Motor neuron (in vitro differentiated cells): Measurements from ENCODE around the gene SCP2. TPM values are rescaled to one million over a fixed set of nuclear protein-coding genes. Genes with fewer than 3 reads are reported as not detected.

ENCODE experiments used
- ATAC-seq, 8 experiments: fragments of 200-7000 bp; cut with Tn5 transposase; replicated peaks in 6 of 8; 2 replicates each; pipeline ENCODE4 v1.8.0; 2021; ENCODE audit warnings: mild to moderate bottlenecking in 8 of 8, moderate library complexity in 8 of 8
- H3K27ac ChIP-seq, 2 donors: fragments of 250-450 bp; sonication (Bioruptor Pico); 2 replicates each; pipeline ENCODE4 v1.9.0; 2021; ENCODE audit warnings: antibody characterized with exemption in 2 of 2, mild to moderate bottlenecking in 2 of 2, moderate library complexity in 1 of 2
- H3K4me1 ChIP-seq, 2 donors: fragments of 250-450 bp; sonication (Bioruptor Pico); replicated peaks in 1 of 2; 2 replicates each; pipeline ENCODE4 v1.6.1; 2021; ENCODE audit warnings: antibody characterized with exemption in 2 of 2, mild to moderate bottlenecking in 2 of 2, moderate library complexity in 1 of 2
- H3K4me3 ChIP-seq, 5 donors: fragments of 250-450 bp; sonication (Bioruptor Pico); 2 replicates each; pipeline ENCODE4 v1.9.0; 2021; ENCODE audit warnings: antibody characterized with exemption in 5 of 5, mild to moderate bottlenecking in 5 of 5, moderate library complexity in 4 of 5
- WGBS, 10 experiments: fragments of 450-650 bp; shearing (Covaris generic); methylation state at CpG; one replicate each; pipeline ENCODE4 v1.0.0; 2022; 5-methylcytosine and 5-hydroxymethylcytosine counted together
- in situ Hi-C, 9 experiments: fragments of 400-800 bp; cut with MboI; loops; one replicate each; pipeline ENCODE4 v1.15.0; 2021; ENCODE audit warnings: low sequenced_read_pairs in 9 of 9, low pct_unique_long_range_greater_than_20kb in 2 of 9; ENCODE audit not compliant: unreplicated experiment in 9 of 9
- total RNA-seq, 8 experiments: library from RNA; unstranded; fragments of 300-600 nt; gene quantifications; 2 replicates each; pipeline versions ENCODE4 v1.2.3 to v1.2.4, GENCODE V29; 2022

SCP2 gene
- total RNA-seq, result 100 to 1,000 TPM in 3 of 8 experiments, 10 to 100 TPM in 5; 79.6 to 193 (median 95.2) TPM

- peaks cover 2 to 9% of the 10 kb centered on the region in 2 donors for H3K4me1 ChIP-seq
- H3K27ac ChIP-seq, result peak within 1 kb of the TSS in 1 of 2 donors; percentile 8
- 0 to 5% (median 3%) methylated on average over 1 to 31 of the region's 65 CpGs; no CpG with 5 or more reads in 5 of the 10 experiments for WGBS, 10 experiments
- peak; percentile 92 to 96 (median 94) for ATAC-seq
- peak within 1 kb of the TSS; percentile 41 to 69 (median 49) for H3K4me3 ChIP-seq
- in situ Hi-C loops, result no loop called here
These were observed at the start of gene SCP2 for GRCh38 chr1:52927212-52928014. SCP2 (plus strand) TSS chr1:52927276; CDS start chr1:52927397, 121 bp downstream.

DNA sequence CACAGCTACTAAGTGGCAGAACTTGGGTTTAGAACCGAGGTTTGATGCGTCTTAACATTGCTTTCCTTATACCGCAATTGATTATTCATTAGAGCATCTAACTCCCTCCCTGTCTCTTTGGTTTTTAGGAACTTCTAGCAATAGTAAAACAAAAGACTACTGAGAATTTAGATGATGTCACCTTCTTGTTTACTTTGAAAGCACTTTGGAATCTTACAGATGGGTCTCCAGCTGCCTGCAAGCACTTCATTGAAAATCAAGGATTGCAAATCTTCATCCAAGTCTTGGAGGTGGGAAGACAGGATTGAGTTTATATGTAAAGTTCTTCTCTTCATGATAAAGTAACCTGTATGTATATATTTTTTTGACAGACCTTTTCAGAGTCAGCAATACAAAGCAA, 49.5 kb upstream of the SCP2 start:
- Histone ChIP-seq H3K4me1 (peaks cover 0 to 2% of the 10 kb centered on the region in 2 donors), H3K27ac (no peak overlapping the region), H3K4me3 (no peak overlapping the region)
- in situ Hi-C loops, result no loop called here
- WGBS, 10 experiments, result 83 to 94% (median 91%) methylated on average over 2 to 3 of the region's 3 CpGs
- no peak for ATAC-seq

DNA sequence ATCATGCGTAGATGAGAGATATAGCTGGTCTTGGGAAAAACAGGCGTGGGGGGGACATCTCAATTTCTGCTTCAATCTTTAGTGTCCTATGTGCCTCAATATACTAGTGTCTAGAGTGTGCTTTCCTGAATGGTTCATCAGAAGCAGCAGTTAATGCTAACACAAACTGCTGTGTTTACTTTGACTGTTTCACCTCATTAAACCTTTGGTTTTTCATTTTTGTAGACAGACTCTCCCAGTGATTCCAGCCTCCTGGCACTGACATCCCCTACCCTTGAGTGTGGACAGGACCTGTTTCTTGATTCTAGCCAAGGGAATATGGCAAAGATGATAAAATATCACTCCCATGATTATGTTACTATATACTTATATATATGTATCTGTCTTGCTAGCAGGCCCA, 46.9 kb upstream of the SCP2 start:
- Histone ChIP-seq H3K4me1 (peaks cover 0 to 2% of the 10 kb centered on the region in 2 donors), H3K4me3 (no peak overlapping the region), H3K27ac (no peak overlapping the region)
- 80 to 100% (median 100%) methylated on average over 1 to 2 of the region's 2 CpGs; no CpG with 5 or more reads in 3 of the 10 experiments for WGBS, 10 experiments
- in situ Hi-C loops, result no loop called here
- no peak for ATAC-seq

DNA sequence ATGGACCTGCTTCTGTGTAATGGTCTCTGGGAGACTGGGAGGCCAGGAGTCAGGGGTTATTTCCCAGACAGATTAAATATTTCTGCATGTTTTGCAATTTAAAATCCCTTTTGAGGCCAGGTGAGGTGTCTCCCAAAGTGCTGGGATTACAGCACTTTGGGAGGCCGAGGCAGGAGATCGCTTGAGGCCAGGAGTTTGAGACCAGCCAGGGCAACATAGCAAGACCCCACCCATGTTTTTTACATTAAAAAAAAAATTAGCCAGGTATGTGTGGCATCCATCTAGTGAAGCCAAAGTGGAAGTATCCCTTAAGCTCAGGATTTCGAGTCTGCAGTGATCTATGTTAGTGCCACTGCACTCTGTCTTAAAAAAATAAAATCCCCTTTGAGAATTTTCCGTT, 39.6 kb upstream of the SCP2 start:
- Histone ChIP-seq H3K27ac (no peak overlapping the region), H3K4me1 (no peaks in the 10 kb centered on the region), H3K4me3 (no peak overlapping the region)
- in situ Hi-C loops, result no loop called here
- WGBS, 10 experiments, result 38 to 100% (median 87%) methylated on average over 1 to 4 of the region's 4 CpGs
- ATAC-seq, result no peak

DNA sequence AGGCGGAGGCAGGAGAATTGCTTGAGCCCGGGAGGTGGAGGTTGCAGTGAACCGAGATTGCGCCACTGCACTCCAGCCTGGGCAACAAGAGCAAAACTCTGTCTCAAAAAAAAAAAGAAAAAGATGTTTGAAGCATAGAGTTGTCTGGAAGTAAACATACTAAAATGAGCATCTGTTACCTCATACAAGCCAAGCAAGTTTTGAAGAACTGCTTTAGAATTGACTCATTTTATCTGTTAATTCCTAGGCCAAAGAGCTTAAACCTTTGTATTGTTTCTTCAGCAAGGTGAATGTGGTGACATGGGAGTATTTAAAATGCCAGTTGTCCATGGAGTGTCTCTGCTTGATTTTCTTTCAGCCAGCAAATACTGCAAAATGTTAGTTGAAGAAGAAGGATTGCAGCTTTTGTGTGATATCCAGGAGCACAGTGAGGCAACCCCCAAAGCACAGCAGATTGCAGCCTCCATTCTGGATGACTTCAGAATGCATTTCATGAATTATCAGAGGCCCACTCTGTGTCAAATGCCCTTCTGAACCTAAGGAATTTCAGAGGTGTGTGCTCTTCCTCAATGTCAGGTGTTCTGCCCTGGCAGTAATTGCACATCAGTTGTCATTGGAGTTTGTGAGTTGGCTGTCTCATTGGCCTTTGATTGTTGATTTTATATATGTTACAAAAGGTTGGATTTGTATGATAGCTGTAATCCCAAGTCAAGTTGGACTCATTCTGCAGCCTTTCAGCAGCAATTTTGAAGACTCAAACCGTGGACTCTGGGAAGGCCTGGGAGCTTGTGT, 34.5 kb upstream of the SCP2 start:
- H3K4me3 ChIP-seq, result no peak overlapping the region
- H3K27ac ChIP-seq, result no peak overlapping the region
- in situ Hi-C loops, result no loop called here
- H3K4me1 ChIP-seq, result no peaks in the 10 kb centered on the region
- 56 to 100% (median 100%) methylated on average over 1 to 5 of the region's 5 CpGs; no CpG with 5 or more reads in 1 of the 10 experiments for WGBS, 10 experiments
- no peak for ATAC-seq

- Histone ChIP-seq H3K4me3 (no peak overlapping the region), H3K4me1 (peaks cover 0 to 6% of the 10 kb centered on the region in 2 donors), H3K27ac (no peak overlapping the region)
- in situ Hi-C loops, result no loop called here
- ATAC-seq, result peak in 3 of 8 experiments; percentile 49 to 81 (median 75)
- WGBS, 10 experiments, result 33 to 57% (median 50%) methylated on average over 1 to 4 of the region's 4 CpGs; no CpG with 5 or more reads in 6 of the 10 experiments
These were observed 27.6 kb upstream of the SCP2 start for GRCh38 chr1:52899445-52899894.

- in situ Hi-C loops, result loop anchor here in 1 of 9 experiments (25.0 kb wide), 1 partner anchor 188 kb away; no protein-coding TSS in a partner anchor
- WGBS, 10 experiments, result 0 to 70% (median 43%) methylated on average over 1 to 2 of the region's 2 CpGs; no CpG with 5 or more reads in 1 of the 10 experiments
- no peak overlapping the region for H3K4me3 ChIP-seq
- peak in 3 of 8 experiments; percentile 47 to 84 (median 50) for ATAC-seq
- H3K4me1 ChIP-seq, result peaks cover 4 to 9% of the 10 kb centered on the region in 2 donors
- H3K27ac ChIP-seq, result no peak overlapping the region
These were observed 26.7 kb upstream of the SCP2 start for GRCh38 chr1:52900402-52900801.

GRCh38 chr1:52901384-52901783, 25.7 kb upstream of the SCP2 start:
- in situ Hi-C loops, result loop anchor here in 1 of 9 experiments (25.0 kb wide), 1 partner anchor 189 kb away; no protein-coding TSS in a partner anchor
- H3K4me1 ChIP-seq, result peaks cover 4 to 9% of the 10 kb centered on the region in 2 donors
- H3K27ac ChIP-seq, result no peak overlapping the region
- WGBS, 10 experiments, result 0 to 100% (median 71%) methylated on average over 1 of the region's 1 CpG; no CpG with 5 or more reads in 3 of the 10 experiments
- no peak for ATAC-seq
- no peak overlapping the region for H3K4me3 ChIP-seq

DNA sequence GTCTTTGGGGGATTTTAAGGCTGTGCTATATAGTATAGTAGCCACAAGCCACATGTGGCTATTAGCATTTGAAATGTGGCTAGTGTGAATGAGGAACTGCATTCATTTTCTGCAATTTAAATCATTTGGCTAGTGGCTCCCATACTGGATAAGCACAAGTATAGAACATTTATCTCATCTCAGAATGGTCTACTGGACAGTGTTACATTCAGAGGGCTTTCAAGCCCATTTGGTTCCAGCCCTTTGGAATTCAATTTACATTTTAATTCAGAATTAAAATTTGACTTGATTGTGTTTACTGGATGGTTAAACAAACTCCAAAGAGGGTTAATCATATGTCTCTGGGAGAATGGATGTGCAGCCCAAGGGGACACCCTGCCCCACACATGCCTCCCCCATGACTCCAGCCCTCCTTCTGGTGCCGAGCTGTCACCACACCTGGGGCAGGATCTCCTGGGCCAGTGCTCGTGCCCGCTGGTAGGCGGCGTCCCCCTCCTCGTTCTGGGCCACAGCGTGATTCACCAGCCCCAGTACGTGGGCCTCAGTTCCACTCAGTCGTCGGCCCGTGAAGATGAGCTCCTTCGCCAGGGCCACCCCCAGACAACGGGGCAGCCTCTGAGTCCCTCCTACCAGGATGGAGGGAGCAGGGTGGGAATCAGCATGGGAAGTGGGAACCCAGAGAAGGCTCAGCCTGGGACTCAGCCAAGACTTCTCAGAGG, 22.7 kb upstream of the SCP2 start:
- peak in 4 of 8 experiments; percentile 11 to 59 (median 46) for ATAC-seq
- WGBS, 10 experiments, result 80 to 100% (median 87%) methylated on average over 1 to 8 of the region's 13 CpGs; no CpG with 5 or more reads in 6 of the 10 experiments
- no peak overlapping the region for H3K27ac ChIP-seq
- in situ Hi-C loops, result loop anchor here in 1 of 9 experiments (25.0 kb wide), 1 partner anchor 192 kb away; no protein-coding TSS in a partner anchor
- H3K4me1 ChIP-seq, result peaks cover 4 to 9% of the 10 kb centered on the region in 2 donors
- H3K4me3 ChIP-seq, result no peak overlapping the region

- peak in 5 of 8 experiments; percentile 27 to 52 (median 43) for ATAC-seq
- in situ Hi-C loops, result loop anchor here in 1 of 9 experiments (25.0 kb wide), 1 partner anchor 193 kb away; no protein-coding TSS in a partner anchor
- Histone ChIP-seq H3K27ac (no peak overlapping the region), H3K4me1 (peaks cover 4 to 6% of the 10 kb centered on the region in 2 donors), H3K4me3 (no peak overlapping the region)
- WGBS, 10 experiments, result 60 to 95% (median 80%) methylated on average over 3 to 16 of the region's 20 CpGs; no CpG with 5 or more reads in 3 of the 10 experiments
These were observed 22.0 kb upstream of the SCP2 start for GRCh38 chr1:52904927-52905698.

GRCh38 chr1:52906135-52906603, 20.9 kb upstream of the SCP2 start:
- in situ Hi-C loops, result loop anchor here in 1 of 9 experiments (25.0 kb wide), 1 partner anchor 194 kb away; no protein-coding TSS in a partner anchor
- Histone ChIP-seq H3K4me3 (no peak overlapping the region), H3K27ac (no peak overlapping the region), H3K4me1 (peaks cover 3 to 4% of the 10 kb centered on the region in 2 donors)
- no peak for ATAC-seq
- 89 to 100% (median 98%) methylated on average over 1 to 6 of the region's 6 CpGs; no CpG with 5 or more reads in 2 of the 10 experiments for WGBS, 10 experiments
